Left lung (tissue), 10 donors: ENCODE measurements around the gene WDR18. TPM values are rescaled to one million over a fixed set of nuclear protein-coding genes. Genes with fewer than 3 reads are reported as not detected.

Source experiments
- ATAC-seq: fragments of 200-7000 bp; cut with Tn5 transposase; one replicate; pipeline ENCODE4 v1.9.1; 2020; ENCODE audit warnings: moderate library complexity
- DNase-seq, 4 donors: peaks; one replicate each; pipeline ENCODE4 v3.0.0-alpha.2; 2013 to 2020
- H3K27ac ChIP-seq, 2 donors: fragments of 200-600 bp; sonication (generic) in 1 of 2; one replicate each; pipeline versions ENCODE4 v1.5.0 to v1.8.0; 2020 to 2021
- H3K27me3 ChIP-seq, 2 donors: fragments of 200-600 bp; sonication (generic) in 1 of 2; one replicate each; pipeline versions ENCODE4 v1.5.0 to v1.8.0; 2020 to 2021
- H3K36me3 ChIP-seq, 2 donors: fragments of 200-600 bp; sonication (generic) in 1 of 2; one replicate each; pipeline versions ENCODE4 v1.5.0 to v1.8.0; 2020 to 2021
- H3K4me1 ChIP-seq, 2 donors: fragments of 200-600 bp; one replicate each; pipeline ENCODE4 v1.8.0; 2021
- H3K4me3 ChIP-seq, 2 donors: fragments of 200-600 bp; sonication (generic) in 1 of 2; one replicate each; pipeline versions ENCODE4 v1.5.0 to v1.8.0; 2020 to 2021; ENCODE audit warnings: mild to moderate bottlenecking in 1 of 2
- H3K9me3 ChIP-seq, 2 donors: fragments of 200-600 bp; sonication (generic) in 1 of 2; one replicate each; pipeline versions ENCODE4 v1.5.0 to v1.8.0; 2020 to 2021
- CTCF ChIP-seq, 2 donors: fragments of 200-600 bp; sonication (generic) in 1 of 2; IDR thresholded peaks; one replicate each; pipeline versions ENCODE4 v1.5.0 to v1.8.0; 2021; ENCODE audit warnings: antibody characterized with exemption in 2 of 2
- intact Hi-C, 2 donors: fragments of 100-400 bp; cut with DNase I; formaldehyde crosslinking; loops; one replicate each; pipeline versions ENCODE4 v1.11.2 to v1.14.2; 2022
- polyA plus RNA-seq, 6 donors: library from polyadenylated mRNA; unstranded; fragments of 120-200 nt; gene quantifications; one replicate each; pipeline ENCODE4 v1.2.1, GENCODE V29; 2013; ENCODE audit not compliant: insufficient read length in 6 of 6
- total RNA-seq, 2 donors: library from RNA; stranded (reverse); fragmentation: NEBNext Ultra II Directional; extraction: Animal tissue kit (Norgen Biotek cat#: 25700); gene quantifications; one replicate each; pipeline ENCODE4 v1.2.1, GENCODE V29; 2021
- donor health status: DM: no; HTN: yes; CAD: no.
- donor health status: DM: no; HTN: no; CAD: no.

Gene WDR18
- total and polyA plus RNA-seq, 8 donors: 26.6 to 40.7 (median 35.4) TPM

- no peaks in the 10 kb centered on the region for H3K9me3 ChIP-seq
- peaks cover 0 to 38% of the 10 kb centered on the region in 2 donors for H3K36me3 ChIP-seq
- DNase-seq (no peak), ATAC-seq (no peak)
- no peak for TF ChIP-seq CTCF (IDR thresholded peaks at IDR 0.05)
- H3K4me3 ChIP-seq: no peak overlapping the region
- H3K4me1 ChIP-seq: peaks cover 0 to 10% of the 10 kb centered on the region in 2 donors
- no peaks in the 10 kb centered on the region for H3K27me3 ChIP-seq
- H3K27ac ChIP-seq: no peak overlapping the region
- intact Hi-C loops: no loop called here
Observed at GRCh38 chr19:958967-959855, 24.9 kb upstream of the WDR18 start.

GRCh38 chr19:960020-960419 is 24.1 kb upstream of the WDR18 start:
- no peak overlapping the region for H3K27ac ChIP-seq
- TF ChIP-seq CTCF (IDR thresholded peaks at IDR 0.05): no peak
- ATAC-seq (no peak), DNase-seq (peak in 1 of 4 donors; percentile 48)
- no peaks in the 10 kb centered on the region for H3K27me3 ChIP-seq
- no peak overlapping the region for H3K4me3 ChIP-seq
- no peaks in the 10 kb centered on the region for H3K9me3 ChIP-seq
- intact Hi-C loops: no loop called here
- peaks cover 0 to 10% of the 10 kb centered on the region in 2 donors for H3K4me1 ChIP-seq
- H3K36me3 ChIP-seq: peaks cover 0 to 46% of the 10 kb centered on the region in 2 donors

GRCh38 chr19:960601-960938 is 23.6 kb upstream of the WDR18 start:
- Histone ChIP-seq H3K27ac (no peak overlapping the region), H3K9me3 (no peaks in the 10 kb centered on the region), H3K4me1 (peaks cover 0 to 10% of the 10 kb centered on the region in 2 donors), H3K36me3 (peaks cover 0 to 51% of the 10 kb centered on the region in 2 donors), H3K4me3 (no peak overlapping the region), H3K27me3 (no peaks in the 10 kb centered on the region)
- DNase-seq (no peak), ATAC-seq (no peak)
- no peak for TF ChIP-seq CTCF (IDR thresholded peaks at IDR 0.05)
- intact Hi-C loops: no loop called here

- no peaks in the 10 kb centered on the region for H3K27me3 ChIP-seq
- TF ChIP-seq CTCF (IDR thresholded peaks at IDR 0.05): no peak
- no peaks in the 10 kb centered on the region for H3K9me3 ChIP-seq
- intact Hi-C loops: no loop called here
- H3K4me3 ChIP-seq: no peak overlapping the region
- H3K4me1 ChIP-seq: peaks cover 0 to 3% of the 10 kb centered on the region in 2 donors
- H3K36me3 ChIP-seq: peaks cover 0 to 66% of the 10 kb centered on the region in 2 donors
- DNase-seq (peak in 2 of 4 donors; percentile 66 to 72), ATAC-seq (peak; percentile 29)
- no peak overlapping the region for H3K27ac ChIP-seq
Observed at GRCh38 chr19:961866-962620, 22.1 kb upstream of the WDR18 start.
